ENCODE measurements around the gene CEP128. TPM values are rescaled to one million over a fixed set of nuclear protein-coding genes. Genes with fewer than 3 reads are reported as not detected.

The CEP128 gene
- total and polyA plus RNA-seq, 2 experiments from 2014 or later: 7.6 to 17.6 TPM

- no peak for ATAC-seq
- Histone ChIP-seq H3K4me3 (no peak overlapping the region), H3K4me2 (no peak overlapping the region), H3K27ac (ENCODE audit: low read depth) (no peak overlapping the region), H3K4me1 (ENCODE audit: insufficient read depth) (no peaks in the 10 kb centered on the region), H2AFZ (no peak overlapping the region), H3K79me2 (replicated peaks; ENCODE audit: insufficient read depth) (no peaks in the 10 kb centered on the region), H4K20me1 (replicated peaks; ENCODE audit: insufficient read depth) (no peaks in the 10 kb centered on the region), H3K27me3 (ENCODE audit: insufficient read depth) (no peaks in the 10 kb centered on the region), H3K36me3 (ENCODE audit: insufficient read depth) (no peaks in the 10 kb centered on the region), H3F3A (replicated peaks; ENCODE audit: low read depth) (no peaks in the 10 kb centered on the region), H3K9me2 (ENCODE audit: insufficient read depth) (no peaks in the 10 kb centered on the region)
- H3K9me3 Mint-ChIP-seq: no peaks in the 10 kb centered on the region
- no peak for DNase-seq (ENCODE audit: low spot score)
- H3K27ac Mint-ChIP-seq: no peak overlapping the region
- H3K4me1 Mint-ChIP-seq: no peaks in the 10 kb centered on the region
- no peak overlapping the region for H3K4me3 Mint-ChIP-seq
- TF ChIP-seq ETS1 (IDR thresholded peaks at IDR 0.05) (no peak), JUNB (IDR thresholded peaks at IDR 0.05; ENCODE audit: unreplicated experiment) (no peak)
- H3K27me3 Mint-ChIP-seq (ENCODE audit: insufficient read depth, low read depth, poor library complexity): no peaks in the 10 kb centered on the region
- no peaks in the 10 kb centered on the region for H3K36me3 Mint-ChIP-seq (ENCODE audit: low read depth)
These were observed 241.7 kb downstream of the CEP128 start for GRCh38 chr14:80699861-80700260.

- Histone ChIP-seq H3K36me3 (ENCODE audit: insufficient read depth) (no peaks in the 10 kb centered on the region), H3K79me2 (replicated peaks; ENCODE audit: insufficient read depth) (no peaks in the 10 kb centered on the region), H3K4me3 (no peak overlapping the region), H2AFZ (no peak overlapping the region), H3K4me2 (no peak overlapping the region), H4K20me1 (replicated peaks; ENCODE audit: insufficient read depth) (no peaks in the 10 kb centered on the region), H3F3A (replicated peaks; ENCODE audit: low read depth) (no peaks in the 10 kb centered on the region), H3K27me3 (ENCODE audit: insufficient read depth) (no peaks in the 10 kb centered on the region), H3K27ac (ENCODE audit: low read depth) (no peak overlapping the region), H3K9me2 (ENCODE audit: insufficient read depth) (no peaks in the 10 kb centered on the region), H3K4me1 (ENCODE audit: insufficient read depth) (no peaks in the 10 kb centered on the region)
- Mint-ChIP-seq H3K4me1 (no peaks in the 10 kb centered on the region), H3K4me3 (no peak overlapping the region), H3K9me3 (no peaks in the 10 kb centered on the region), H3K27ac (peak overlapping the region; percentile 29; the same call in 1 of the 2 replicates), H3K27me3 (ENCODE audit: insufficient read depth, low read depth, poor library complexity) (no peaks in the 10 kb centered on the region), H3K36me3 (ENCODE audit: low read depth) (no peaks in the 10 kb centered on the region)
- ATAC-seq (no peak), DNase-seq (ENCODE audit: low spot score) (no peak)
- TF ChIP-seq, protein P1, sequence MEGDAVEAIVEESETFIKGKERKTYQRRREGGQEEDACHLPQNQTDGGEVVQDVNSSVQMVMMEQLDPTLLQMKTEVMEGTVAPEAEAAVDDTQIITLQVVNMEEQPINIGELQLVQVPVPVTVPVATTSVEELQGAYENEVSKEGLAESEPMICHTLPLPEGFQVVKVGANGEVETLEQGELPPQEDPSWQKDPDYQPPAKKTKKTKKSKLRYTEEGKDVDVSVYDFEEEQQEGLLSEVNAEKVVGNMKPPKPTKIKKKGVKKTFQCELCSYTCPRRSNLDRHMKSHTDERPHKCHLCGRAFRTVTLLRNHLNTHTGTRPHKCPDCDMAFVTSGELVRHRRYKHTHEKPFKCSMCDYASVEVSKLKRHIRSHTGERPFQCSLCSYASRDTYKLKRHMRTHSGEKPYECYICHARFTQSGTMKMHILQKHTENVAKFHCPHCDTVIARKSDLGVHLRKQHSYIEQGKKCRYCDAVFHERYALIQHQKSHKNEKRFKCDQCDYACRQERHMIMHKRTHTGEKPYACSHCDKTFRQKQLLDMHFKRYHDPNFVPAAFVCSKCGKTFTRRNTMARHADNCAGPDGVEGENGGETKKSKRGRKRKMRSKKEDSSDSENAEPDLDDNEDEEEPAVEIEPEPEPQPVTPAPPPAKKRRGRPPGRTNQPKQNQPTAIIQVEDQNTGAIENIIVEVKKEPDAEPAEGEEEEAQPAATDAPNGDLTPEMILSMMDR (conservative IDR thresholded peaks at IDR 0.05; ENCODE audit: low read depth in 2 of 2): no peak
- no peak for TF ChIP-seq POLR2AphosphoS5 (IDR thresholded peaks at IDR 0.05; ENCODE audit: low read depth)
- TF ChIP-seq EZH2 (IDR thresholded peaks at IDR 0.05; ENCODE audit: low read depth, unreplicated experiment): no peak
- TF ChIP-seq REST (IDR thresholded peaks at IDR 0.05; ENCODE audit: unreplicated experiment): no peak
These were observed 242.6 kb downstream of the CEP128 start for GRCh38 chr14:80698974-80699373.
